CD4-positive, alpha-beta T cell treated with Interleukin-4 for 4 hours (primary cell): ENCODE data around the gene TICRR.

ENCODE experiments used
- DNase-seq: peaks from one replicate; pipeline ENCODE4 v3.0.0-alpha.2; 2020

The TICRR gene

DNA sequence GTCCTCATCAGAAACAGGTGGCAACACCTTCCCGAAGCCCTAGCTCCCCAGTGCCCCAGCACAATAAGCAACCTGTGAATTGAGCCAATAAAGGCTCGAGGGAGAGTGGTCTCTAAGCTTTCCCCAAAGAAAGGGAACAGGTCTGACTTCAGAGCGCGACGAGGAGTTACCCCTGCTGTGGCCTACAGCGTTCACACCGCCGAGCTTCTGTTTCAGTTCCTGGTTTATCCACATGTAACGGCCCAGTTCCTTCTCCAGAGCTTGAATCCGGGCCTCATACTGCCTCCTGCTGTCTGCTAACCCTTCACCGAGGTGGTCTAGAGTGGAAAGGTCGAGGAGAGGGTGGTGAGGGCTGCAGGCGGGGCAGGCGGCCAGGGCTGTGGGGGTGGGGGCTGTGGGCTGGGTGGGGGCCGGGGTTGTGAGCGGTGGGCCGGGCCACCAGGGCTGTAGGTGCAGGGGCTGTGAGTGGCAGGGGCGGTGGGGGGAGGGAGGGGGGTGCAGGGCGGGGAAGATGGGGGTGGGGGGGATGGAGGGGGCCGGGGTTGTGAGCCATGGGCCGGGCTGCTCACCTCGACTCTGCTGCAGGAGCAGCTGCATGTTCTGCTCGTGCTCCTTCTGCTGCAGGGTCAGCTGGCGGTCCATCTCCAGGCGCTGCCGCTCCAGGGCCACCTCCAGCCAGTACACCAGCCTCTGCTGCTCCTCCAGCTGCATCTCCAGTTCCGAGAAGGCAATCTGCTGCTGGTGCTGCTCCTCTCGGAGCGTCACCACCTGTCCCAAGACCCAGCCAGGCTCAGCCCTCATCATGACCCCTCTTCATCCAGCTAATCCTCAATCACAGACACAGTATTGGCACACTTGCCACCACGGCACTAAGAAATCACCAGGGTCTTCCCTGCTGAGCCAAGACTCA, 53.8 kb downstream of the TICRR start:
- no peak for DNase-seq

DNA sequence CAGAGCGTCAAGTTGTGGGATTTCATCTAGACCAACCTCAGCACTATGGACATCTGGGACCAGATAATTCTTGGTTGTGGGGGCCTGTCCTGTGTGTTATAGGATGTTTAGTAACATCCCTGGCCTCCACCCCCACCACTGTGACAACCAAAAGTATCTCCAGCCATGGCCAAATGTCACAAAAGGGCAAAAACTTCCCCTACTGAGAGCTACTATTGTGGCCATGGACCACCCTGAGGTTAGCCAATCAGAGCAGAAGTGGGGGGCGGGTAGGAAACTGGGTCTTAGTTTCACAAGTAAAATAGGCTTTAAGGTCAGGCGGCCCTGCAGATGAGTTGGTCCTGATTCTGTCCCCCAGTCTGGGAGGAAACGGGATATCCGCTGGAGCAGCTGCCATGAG, 54.6 kb downstream of the TICRR start:
- DNase-seq: no peak

DNA sequence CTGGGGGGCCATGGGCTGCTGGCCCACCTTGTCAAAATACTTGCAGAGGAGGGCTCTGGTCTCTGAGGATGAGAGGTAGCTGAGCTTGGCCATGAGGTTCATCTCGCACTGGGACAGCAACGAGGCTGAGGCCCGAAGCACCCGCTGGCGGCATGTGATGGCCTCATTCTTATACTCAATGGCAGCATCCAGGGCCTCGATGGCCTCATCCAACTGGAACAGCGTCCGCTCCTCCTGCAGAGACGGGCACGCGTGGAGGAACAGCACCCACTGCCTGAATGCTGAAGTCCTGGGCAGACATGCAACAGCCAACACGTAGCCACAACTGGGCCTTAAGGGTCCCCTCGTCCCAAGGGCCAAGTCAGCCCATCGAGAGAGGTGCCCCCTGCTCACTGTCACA, 55.0 kb downstream of the TICRR start:
- no peak for DNase-seq

DNA sequence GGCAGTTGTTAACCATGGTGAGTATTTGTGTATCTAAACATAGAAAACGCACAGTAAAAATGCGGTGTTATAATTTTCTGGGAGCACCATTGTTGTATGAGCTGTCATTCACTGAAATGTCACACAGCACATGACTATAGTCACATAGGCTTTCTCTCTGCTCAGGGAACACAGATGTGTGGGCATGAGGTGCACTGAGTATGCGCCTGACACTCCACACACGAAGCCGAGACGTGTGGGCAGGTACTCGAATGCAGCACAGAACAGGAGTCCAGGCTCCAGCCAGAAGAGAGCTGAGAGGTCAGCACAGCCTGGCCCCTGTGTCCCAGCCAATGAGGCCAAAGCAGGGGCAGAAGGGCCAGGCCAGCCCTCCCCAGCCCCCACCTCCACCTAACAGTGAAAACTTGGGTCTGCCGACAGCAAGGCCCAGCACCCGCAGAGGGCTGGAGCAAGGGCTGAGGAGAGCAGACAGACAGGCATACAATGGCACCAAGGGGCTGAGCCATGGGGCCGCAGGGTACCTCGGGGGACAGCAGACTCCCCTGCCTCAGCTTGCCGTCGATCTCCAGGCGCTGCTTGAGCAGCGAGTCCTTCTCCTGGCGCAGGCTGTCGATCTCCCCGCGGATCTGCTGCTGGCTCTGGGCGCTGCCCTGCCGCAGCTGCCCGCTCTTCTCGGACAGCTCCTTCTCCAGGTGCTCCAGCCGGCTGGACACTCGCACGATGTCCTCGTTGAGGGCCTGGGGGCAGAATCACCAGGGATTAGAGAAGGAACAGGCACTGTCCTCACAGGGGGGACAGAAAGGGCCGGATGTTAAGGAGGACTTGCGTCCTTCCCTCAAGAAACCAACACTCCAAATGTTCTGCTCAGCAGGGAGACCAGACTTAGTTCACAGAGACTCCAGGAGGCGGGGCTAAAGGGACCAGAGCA, 56.0 kb downstream of the TICRR start:
- no peak for DNase-seq

- DNase-seq: no peak
Measured at GRCh38 chr15:89631902-89632264, 56.6 kb downstream of the TICRR start.

- no peak for DNase-seq
Measured at GRCh38 chr15:89632563-89633430, 57.5 kb downstream of the TICRR start.

DNA sequence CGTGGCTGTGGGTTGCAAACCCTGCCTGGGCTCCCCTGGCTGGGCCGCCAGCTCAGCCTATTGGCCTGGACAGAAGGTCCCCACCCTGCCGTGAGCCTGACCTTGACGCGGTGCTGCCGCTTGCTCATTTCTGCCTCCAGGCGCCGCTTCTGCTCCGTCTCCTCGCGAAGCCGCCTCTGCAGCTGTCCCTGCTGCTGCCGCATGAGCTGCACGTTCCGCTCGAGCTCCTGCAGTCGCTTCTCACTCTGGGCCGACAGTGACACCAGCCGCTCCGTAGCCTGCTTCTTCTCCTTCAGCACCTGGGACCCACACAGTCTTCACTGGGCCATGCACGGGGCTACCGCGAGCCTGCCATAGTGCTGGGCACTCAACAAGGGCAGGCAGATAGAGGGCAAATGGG, 58.3 kb downstream of the TICRR start:
- no peak for DNase-seq

DNA sequence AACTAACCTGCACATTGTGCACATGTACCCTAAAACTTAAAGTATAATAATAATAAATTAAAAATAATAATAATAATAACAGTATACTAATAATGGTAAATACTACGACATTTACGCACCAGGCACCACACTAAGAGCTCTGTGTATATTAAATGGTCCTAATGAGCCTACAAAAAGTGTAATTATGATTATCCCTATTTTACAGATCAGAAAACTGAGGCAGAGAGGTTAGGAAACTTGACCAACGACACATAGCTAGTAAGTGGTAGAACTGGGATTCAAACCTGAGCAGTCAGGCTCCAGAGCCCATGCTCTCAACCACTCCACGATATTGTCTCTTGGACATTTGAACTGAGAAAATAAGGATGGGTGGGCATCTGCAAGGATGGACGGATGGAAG, 65.0 kb downstream of the TICRR start:
- DNase-seq: no peak

GRCh38 chr15:89641053-89641452, 65.8 kb downstream of the TICRR start:
- no peak for DNase-seq

- DNase-seq: no peak
Measured at GRCh38 chr15:89642106-89642505, 66.8 kb downstream of the TICRR start.

GRCh38 chr15:89645680-89646079, 70.4 kb downstream of the TICRR start:
- no peak for DNase-seq

DNA sequence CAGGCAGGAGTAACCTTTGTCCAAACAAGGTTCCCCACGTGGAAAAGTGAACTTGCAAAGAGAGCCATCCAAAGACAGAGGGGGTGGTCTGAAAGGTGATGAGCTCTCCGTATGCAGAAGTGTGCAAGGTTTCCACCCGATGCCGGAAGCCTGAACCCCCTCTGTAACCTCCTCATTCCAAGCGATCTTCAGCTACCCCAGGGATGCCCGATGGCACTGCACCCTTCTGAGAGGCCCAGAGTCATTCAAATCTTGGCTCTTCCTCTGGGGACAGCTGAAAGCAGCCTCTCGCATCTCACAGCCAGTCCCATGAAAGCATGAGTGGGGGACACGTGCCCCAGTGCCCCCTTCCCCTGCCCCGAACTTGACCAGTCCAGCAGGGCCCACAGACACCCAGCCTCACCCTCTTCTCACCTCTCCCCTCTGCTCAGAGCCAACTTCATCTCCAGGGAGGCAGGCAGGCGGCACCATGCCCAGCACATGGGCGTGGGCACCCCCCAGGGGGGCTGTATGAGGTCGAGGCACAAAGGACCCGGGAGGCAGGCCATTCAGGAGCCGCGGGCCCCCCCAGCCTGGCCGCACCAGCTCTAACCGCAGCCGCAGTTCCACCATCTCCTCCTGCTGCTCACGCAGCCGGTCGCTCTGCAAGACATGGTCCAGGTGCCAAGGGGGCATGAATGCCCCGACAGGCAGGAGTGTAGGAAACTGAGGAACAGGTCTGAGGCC, 71.3 kb downstream of the TICRR start:
- DNase-seq: no peak

- DNase-seq: peak; percentile 35
Measured at GRCh38 chr15:89647191-89647851, 72.1 kb downstream of the TICRR start.

DNA sequence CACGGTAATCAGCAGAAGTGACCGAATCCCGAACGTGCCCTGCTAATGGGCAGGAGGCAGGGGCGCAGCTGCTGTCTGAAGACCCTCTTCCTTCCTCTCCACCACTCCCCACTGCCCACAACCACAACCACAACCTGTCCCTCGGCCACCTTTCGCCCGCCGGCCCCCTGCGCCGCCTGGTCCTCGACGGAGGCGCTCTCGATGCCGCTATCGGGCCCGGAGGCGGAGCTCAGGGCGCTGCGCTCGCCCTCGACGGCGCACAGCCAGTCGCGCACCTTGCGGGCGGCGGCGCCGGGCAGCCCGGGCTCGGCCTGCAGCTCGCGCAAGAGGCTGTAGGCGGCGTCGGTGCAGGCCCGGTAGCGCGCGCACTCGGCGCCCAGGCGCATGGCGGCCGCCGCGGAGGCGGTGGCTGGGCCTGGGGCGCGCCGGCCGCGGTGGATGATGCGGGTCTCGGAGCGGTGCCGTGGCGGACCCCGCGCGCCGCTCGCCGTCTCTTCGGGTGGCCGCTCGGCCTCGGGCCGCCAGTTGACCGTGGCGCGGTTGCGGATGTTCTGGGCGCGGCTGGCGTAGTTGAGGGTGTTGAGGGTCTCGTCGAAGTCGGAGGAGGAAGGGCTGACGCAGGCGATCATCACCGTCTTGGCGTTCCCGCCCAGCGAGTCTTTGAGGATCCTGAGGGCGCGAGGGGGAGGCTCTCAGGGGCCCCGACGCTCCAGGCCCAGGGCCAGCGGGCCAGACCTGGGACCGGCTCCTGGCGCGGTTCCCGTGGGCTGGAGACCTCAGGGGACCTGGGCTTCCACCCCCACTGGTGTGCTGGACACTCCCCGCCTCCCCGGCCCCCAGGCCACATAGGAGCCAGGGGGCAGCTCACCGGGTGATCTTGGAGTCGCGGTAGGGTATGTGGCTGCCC, 73.1 kb downstream of the TICRR start:
- DNase-seq: no peak

- no peak for DNase-seq
Measured at GRCh38 chr15:89649013-89649625, 73.8 kb downstream of the TICRR start.

DNA sequence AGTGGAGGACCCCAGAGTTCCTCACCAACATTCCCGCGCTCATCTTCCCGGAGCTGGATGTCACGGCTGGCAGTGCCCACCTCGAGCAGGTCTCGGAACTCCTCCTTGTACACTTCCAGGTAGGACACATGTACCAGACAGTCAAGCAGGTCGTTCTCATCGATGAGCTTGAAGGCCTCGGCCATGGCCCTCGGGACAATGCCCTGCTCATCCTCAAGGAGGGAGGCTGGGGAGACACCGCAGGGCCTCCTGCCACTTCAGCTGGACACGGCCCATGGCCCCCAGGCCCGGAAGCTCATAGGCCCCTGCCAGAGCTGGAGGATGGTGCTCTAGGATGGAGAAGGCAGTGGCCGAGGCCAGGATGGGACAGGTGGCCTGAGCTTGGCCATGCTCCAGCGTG, 74.4 kb downstream of the TICRR start:
- DNase-seq: no peak

GRCh38 chr15:89652131-89652530, 76.9 kb downstream of the TICRR start:
- no peak for DNase-seq

GRCh38 chr15:89652666-89653065, 77.4 kb downstream of the TICRR start:
- no peak for DNase-seq

- DNase-seq: no peak
Measured at GRCh38 chr15:89653578-89653977, 78.3 kb downstream of the TICRR start.

GRCh38 chr15:89654301-89654761, 79.1 kb downstream of the TICRR start:
- DNase-seq: no peak
